RWPE1 (cell line): ENCODE data around the gene PTPN1.

Experiments used
- CTCF ChIA-PET: fragments of 350-600 bp; sonication (Branson Sonifier 250); formaldehyde crosslinking; extraction: SDS; loops from one replicate; lab custom pipeline; 2021; lab: Yijun Ruan, JAX
- POLR2A ChIA-PET: fragments of 400-600 bp; formaldehyde crosslinking; extraction: SDS; loops from one replicate; lab custom pipeline; 2020; ENCODE audit warnings: antibody characterized with exemption; ENCODE audit not compliant: low non-redundant PET; lab: Yijun Ruan, JAX
- DNase-seq: peaks from one replicate; pipeline ENCODE4 v3.0.0; 2012; ENCODE audit warnings: low spot score
- H3K27ac ChIP-seq: fragments of 450-650 bp; 2 replicates; pipeline ENCODE4 v1.5.1; 2017
- CTCF ChIP-seq: fragments of 450-650 bp; conservative IDR thresholded peaks from 2 replicates; pipeline ENCODE4 v1.5.1; 2017; ENCODE audit warnings: low read depth, mild to moderate bottlenecking

PTPN1 gene

GRCh38 chr20:50600281-50600895 is 90.2 kb downstream of the PTPN1 start:
- ChIA-PET CTCF (no interaction called here), POLR2A (no interaction called here)
- H3K27ac ChIP-seq = no peak overlapping the region
- TF ChIP-seq CTCF = no peak
- DNase-seq = no peak

DNA sequence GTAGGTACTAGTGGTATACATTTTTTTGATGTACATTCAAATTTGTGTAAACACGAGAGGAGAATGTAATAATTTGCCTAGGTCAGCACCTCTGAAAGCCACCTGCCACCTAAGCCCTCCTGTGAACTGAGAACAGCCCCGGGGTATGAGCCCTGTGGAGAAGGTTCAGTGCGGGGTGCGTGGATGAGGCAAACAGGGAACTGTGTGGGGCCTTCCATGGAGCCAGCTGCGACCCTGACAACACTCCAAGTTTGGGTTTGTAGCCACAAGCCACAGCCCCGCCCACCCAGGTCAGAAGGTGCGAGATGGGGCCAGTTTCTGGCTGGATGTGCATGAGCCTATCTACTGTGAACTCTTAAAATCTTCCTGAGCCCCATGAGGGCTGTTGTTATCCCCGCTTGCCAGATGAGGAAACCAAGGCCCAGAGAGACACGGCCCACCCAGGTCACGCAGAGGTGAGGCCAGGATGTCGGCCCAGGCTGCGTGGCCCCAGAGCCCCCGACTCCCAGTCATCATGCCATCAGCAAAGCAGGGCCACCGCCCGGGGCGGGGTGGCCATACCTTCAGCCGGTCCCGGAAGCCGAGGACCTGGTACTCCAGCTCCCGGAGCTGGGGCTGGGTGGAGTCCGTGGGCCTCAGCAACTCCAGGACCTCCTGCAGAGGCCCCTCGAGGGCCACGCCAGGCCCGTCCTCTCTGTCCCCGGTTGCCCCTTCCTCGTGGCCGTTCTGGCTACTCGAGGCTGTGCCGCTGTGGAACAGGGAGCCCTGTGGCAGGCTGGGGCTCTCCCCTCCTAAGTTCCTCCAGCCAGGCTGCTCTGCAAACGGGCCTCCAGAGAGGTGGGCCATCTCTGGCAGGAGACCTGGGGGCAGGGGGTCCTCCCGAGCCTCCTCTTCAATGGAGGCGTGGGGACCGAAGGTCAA is 91.6 kb downstream of the PTPN1 start:
- ChIA-PET POLR2A (no interaction called here), CTCF (interaction anchor here (1.1 kb wide), 1 partner anchor 147 kb away, joined by 3 read pairs; no protein-coding TSS in a partner anchor)
- DNase-seq = no peak
- H3K27ac ChIP-seq = no peak overlapping the region
- no peak for TF ChIP-seq CTCF

GRCh38 chr20:50602432-50603088 is 92.4 kb downstream of the PTPN1 start:
- no peak for DNase-seq
- ChIA-PET POLR2A (no interaction called here), CTCF (interaction anchor here (1.1 kb wide), 1 partner anchor 147 kb away, joined by 3 read pairs; no protein-coding TSS in a partner anchor)
- no peak overlapping the region for H3K27ac ChIP-seq
- no peak for TF ChIP-seq CTCF

GRCh38 chr20:50604451-50604850 is 94.3 kb downstream of the PTPN1 start:
- CTCF ChIA-PET = interaction anchor here (0.8 to 1.3 kb wide), 2 partner anchors 16 to 31 kb away, joined by 4 to 7 read pairs; no protein-coding TSS in a partner anchor
- no peak for TF ChIP-seq CTCF
- POLR2A ChIA-PET = no interaction called here
- no peak for DNase-seq
- H3K27ac ChIP-seq = no peak overlapping the region

GRCh38 chr20:50605136-50605535 is 95.0 kb downstream of the PTPN1 start:
- no peak for TF ChIP-seq CTCF
- CTCF ChIA-PET = interaction anchor here (0.7 kb wide), 1 partner anchor 19 kb away, joined by 3 read pairs; no protein-coding TSS in a partner anchor
- POLR2A ChIA-PET = no interaction called here
- H3K27ac ChIP-seq = no peak overlapping the region
- DNase-seq = no peak

DNA sequence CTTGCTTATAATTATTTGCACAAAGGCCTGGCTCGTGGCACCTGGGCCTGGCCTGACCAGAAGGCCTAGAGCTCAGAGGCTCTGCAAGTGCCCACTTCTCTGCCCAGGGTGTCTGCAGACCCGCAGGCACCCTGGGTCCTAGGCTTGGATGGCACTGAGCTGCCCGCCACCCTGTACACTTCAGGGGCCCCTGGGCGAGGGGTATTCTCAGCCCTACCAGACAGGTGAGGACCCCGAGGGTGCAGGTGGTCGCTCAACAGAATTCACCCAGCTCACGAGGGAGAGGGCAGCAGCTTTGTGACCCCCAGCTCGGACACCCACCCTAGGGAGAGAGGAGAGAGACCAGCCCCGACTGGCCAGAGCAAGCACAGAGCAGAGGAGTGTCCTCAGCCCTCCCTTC is 97.3 kb downstream of the PTPN1 start:
- ChIA-PET POLR2A (no interaction called here), CTCF (interaction anchor here (0.5 to 0.9 kb wide), 3 partner anchors 20 to 46 kb away, joined by 3 to 4 read pairs (median 3); no protein-coding TSS in a partner anchor)
- TF ChIP-seq CTCF = no peak
- no peak for DNase-seq
- no peak overlapping the region for H3K27ac ChIP-seq
